NCI-H748 treated with DMSO at 0.1 percent for 48 hours (cell line): Measurements from ENCODE around the gene RGL1.
"Not testable (repeated sequence)": the region's sequence is repeated elsewhere in the genome, so short reads cannot be mapped to it uniquely, and the experiment has no call there.

ENCODE experiments used
- DNase-seq: peaks from one replicate; lab custom pipeline; 2025; lab: John Stamatoyannopoulos, UW

RGL1 gene

GRCh38 chr1:183785921-183786320, 19.0 kb upstream of the RGL1 start:
- not testable (repeated sequence) for DNase-seq

- DNase-seq, result no peak
These were observed 17.2 kb upstream of the RGL1 start for GRCh38 chr1:183787704-183788103.

GRCh38 chr1:183791319-183791718, 13.6 kb upstream of the RGL1 start:
- DNase-seq, result no peak

DNA sequence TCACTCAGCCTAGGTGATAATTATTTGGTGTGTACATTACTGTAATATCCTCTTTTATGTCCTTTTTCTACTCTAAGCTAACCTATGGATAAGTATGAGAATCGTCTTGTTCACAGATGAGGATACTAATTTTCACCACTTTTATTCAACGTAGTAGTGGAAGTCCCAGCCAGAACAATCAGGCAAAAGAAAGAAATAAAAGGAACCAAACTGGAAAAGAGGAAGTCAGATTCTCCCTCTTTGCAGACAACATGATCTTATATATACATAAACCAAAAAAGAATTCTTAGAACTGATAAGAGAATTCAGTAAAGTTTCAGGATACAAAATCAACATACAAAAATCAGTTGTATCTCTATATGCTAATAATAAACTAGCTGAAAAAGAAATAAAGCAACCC, 12.6 kb upstream of the RGL1 start:
- DNase-seq, result no peak

GRCh38 chr1:183794088-183794487, 10.8 kb upstream of the RGL1 start:
- no peak for DNase-seq

DNA sequence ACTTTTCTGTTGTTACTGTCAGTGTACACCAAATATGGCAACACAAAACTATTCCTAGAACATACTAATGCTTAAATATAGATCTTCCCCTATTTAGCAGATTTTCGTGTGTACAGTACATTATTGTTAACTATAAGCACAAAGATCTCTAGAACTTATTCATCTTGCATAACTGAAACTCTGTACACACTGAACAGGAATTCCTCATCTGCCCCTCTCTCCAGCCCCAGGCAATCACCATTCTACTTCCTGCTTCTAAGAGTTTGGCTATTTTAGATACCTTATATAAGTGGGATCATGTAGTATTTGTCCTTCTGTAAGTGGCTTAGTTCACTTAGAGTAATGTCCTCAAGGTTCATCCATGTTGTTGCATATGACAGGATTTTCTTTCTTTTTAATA, 4.5 kb upstream of the RGL1 start:
- DNase-seq, result no peak

GRCh38 chr1:183801649-183802048, 3.3 kb upstream of the RGL1 start:
- no peak for DNase-seq

DNA sequence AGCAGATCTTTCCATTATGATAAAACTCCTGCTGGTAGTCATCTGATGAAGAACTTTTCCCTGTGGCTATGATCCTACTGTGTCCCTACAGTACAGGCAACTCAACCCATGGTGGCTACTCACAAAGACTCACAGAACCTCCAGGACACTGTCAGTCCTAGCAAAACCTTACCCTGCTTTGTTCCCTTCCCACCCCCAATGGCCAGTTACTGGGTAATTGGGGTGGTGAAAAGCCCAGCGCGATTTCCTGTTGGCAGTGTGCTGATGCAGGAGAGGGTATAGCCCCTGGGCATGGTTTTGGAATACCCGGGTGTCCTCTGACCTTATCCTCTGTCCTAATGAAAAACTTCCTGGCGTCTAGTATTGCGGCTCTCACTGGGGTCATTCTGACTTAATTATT, 533 bp upstream of the RGL1 start:
- no peak for DNase-seq

DNA sequence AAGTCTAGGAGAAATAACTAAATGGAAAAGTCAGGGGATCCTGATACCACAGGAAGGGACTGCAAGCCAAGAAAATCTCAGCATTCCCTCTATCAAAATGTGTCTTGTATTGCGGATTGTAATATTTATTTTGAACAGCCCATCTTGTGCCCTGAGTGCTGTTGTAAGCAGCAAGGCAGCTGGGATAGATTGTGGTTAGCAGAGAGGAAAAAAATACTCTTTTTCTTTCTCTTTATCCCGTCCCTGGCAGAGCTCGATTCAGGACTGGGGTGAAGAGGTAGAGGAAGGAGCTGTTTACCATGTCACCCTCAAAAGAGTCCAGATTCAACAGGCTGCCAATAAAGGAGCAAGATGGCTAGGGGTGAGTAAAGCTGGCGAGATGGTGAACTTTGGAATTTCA, 1.2 kb downstream of the RGL1 start:
- no peak for DNase-seq

- DNase-seq, result no peak
These were observed 1.8 kb downstream of the RGL1 start for GRCh38 chr1:183806675-183807074.

GRCh38 chr1:183807549-183808168, 2.7 kb downstream of the RGL1 start:
- no peak for DNase-seq

DNA sequence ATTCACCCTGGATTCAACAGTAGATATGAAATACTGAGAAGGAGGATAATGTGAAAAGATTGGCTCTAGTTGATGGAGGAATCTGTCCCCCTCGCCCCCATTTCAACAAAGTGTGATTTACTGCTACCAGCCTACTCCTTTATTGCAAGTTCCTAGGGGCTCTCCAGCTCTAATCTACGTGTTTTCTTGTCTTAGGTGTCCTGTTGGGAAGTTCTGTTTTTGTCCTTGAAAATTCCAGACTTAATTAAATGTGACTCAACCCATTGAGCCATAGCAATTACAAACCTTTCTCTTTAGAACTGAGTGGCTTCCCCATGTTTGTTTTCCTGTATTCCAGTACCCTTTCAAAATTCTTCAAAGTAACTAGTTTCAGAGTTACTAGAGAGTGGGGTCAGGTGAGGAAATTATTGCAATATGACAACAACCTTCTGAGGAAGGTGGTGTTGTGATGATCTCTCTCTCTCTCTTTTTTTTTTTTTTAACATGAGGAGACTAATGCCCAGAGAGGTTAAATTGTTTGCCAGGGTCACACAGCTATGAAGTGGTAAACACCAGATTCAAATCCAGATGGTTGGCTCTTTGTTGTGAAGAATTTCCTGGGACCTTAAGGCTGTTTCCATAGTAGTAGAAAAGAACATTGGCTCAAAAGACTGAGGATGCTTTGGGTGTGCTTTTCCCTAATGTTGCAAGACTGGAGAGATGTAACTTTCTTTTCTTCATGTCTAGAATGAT, 3.5 kb downstream of the RGL1 start:
- DNase-seq, result no peak

GRCh38 chr1:183810121-183810520, 5.2 kb downstream of the RGL1 start:
- no peak for DNase-seq

DNA sequence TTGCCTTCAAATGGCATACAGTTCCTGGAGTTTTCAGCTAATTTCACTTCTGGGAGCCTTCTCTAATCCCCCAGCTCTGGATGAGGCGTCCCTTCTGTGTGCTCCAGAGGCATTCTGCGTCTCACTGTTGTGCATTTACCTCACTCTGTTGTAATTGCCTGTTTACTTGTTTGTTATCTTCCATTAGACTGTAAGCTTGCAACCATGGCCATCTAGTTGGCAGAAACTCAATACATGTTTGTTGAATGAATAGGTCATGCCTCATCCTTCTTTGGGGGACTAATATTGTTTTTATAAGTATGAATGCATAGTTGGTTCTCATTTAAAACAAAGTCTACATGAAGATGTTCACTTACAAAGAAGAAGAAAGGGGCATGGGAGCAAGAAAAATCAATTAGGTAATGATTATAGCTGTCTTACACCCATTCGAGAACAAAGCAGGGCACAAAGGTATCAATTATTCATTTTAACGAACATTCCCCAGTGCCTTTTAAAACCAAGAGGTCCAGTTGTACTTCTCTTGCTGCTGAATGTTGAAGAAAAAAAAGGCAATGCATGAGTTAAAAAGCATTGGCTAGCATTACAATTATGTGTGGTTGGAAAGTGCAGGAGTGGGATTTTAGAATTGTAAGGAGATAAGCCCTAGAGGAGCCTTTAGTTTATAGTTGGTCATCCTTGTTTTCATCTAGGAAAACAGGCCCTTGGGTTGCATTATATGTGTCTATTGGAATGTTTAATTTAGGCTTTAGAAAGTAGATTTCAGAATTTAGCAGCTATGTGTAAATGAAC, 6.0 kb downstream of the RGL1 start:
- no peak for DNase-seq

DNA sequence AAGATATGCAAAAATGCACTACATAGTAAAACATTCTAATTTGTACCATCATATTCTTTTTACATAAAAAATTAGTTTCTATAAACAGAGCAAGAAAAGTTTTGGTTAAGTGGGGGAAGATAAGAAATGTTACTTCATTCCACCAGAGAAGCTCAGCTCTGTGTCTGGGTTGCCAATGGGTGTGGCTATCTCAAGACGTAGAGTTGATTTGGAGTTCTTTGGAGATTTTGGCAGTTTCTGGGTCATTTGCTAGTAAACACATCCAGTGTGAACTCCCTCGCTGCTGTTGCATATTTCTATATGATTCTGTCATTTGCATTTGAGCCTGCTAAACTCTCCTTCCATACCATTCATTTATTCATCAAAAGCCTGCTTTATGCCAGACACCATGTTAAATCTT, 7.2 kb downstream of the RGL1 start:
- no peak for DNase-seq

- DNase-seq, result no peak
These were observed 8.0 kb downstream of the RGL1 start for GRCh38 chr1:183812686-183813569.

GRCh38 chr1:183814121-183814681, 9.3 kb downstream of the RGL1 start:
- no peak for DNase-seq

DNA sequence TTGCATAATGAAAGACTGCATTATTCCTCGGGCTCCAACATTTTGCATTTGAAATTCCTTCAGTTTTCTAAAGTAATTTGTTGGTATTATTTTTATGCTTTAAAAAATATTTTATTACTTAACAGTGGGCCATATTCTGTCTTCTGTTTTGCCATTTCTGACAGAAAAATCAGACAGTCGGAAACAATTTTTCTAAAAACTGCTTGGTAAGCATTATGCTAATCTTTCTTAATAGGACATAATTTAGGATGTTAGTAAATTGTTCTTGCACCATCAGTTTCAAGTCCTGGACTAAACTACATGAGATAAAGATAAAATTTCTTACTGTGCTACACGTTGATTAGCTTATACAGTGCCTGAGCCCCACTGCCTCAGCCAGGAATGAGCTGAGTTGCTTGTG, 11.2 kb downstream of the RGL1 start:
- DNase-seq, result no peak

- DNase-seq, result no peak
These were observed 12.8 kb downstream of the RGL1 start for GRCh38 chr1:183817576-183818288.

DNA sequence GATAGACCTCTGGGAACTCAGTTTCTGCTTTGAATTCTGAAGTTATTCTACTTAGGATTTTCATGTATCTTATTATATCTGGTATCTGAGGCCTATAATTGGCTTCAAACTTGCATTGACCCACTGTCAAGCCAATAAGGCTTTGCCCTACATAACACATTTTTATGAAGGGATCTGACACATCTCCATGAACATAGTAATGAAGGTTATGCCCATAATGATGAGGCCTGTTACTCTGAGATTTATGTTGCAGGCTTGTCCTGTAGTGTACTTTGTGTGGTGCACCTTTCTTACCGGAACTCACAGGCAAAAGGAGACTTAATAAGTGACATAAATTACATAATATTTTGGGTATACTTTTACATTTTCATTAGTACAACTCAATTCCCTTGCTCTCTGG, 14.1 kb downstream of the RGL1 start:
- DNase-seq, result no peak

DNA sequence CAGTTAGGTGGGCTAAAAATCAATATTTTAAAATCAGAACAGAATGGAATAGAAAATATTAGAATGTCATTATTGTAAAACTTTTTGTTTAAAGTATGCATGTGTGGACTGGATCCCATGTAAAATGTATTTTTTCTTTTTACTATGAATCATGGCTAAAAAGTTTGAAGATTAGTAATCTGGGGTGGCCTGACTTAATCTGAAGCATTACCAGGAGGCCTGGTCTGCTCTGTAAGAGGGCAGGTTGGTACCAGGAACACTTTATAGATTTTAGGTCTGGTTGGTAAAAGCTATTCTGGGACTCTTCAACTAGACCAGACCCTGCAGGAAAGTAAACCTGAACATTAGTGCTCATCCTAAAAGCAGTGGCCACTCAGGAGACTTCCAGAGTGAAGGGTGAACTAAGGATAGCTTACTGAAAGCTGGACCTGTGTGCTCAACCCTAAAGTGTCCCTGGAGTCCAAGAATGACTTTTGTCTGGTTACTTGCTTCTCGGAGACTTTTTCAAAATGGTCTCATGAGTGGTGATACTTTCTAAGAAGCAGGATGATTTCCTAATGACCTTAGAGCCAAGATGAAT, 16.5 kb downstream of the RGL1 start:
- DNase-seq, result no peak
